HG03460 (cell line): ENCODE results near the gene TRABD2B.

Experiments
- ATAC-seq: cut with Tn5 transposase; IDR thresholded peaks from one replicate; pipeline ENCODE4 v1.9.1; 2021; ENCODE audit not compliant: unreplicated experiment

TRABD2B gene

DNA sequence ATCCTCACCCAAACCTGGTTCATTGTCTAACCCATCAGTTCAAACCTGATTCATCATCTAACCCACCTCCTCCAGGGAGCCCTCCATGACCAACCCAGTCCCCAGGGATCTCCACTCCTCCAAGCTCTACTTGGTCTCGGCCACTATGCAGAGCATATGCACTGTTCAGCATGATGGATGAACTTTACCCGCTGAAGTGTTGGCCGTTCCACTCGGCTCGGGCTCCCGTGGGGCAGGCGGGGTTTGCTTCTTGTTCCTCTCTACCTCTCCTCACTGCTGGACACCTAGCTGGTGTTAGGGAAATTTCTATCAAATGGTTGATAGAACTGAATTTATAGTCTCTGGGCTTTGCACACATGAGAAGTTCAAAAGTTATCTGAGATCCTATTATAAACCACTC lies 111.0 kb downstream of the TRABD2B start:
- ATAC-seq, result no peak

DNA sequence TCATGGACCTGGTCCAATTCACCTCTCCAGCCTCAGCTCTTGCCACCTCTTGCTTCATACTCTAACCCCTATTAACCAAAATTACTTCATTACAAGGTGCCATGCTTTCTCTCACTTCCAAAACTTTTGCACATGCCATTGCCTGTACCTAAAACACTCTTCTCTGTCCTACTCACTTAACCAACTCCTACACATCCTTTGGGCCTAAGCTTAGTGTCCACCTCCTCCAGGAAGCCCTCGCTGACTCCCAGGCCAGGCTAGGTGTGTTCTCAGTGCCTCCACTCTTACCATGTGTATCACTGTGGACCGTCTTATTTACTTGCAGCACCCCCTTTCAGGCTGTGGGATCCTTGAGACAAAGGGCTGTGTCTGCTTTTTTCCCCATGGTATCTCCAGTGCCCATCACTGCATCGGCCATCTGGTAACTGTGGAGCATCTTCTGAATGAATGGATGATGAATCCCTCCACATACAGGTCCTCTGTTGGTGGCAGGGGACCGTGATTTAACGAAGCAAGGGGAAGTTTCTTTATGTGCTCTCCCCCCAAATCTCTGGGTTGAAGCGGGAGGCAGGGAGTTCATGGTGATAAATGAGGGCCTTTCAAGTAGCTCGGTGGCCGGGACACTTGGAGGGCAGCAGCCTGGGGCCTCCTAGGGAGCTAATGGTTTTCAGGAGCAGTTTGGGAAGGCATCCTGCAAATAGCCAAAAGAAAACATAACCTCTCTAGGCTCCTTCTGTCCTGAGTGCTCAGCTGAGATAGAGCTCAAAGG lies 111.9 kb downstream of the TRABD2B start:
- ATAC-seq, result no peak

DNA sequence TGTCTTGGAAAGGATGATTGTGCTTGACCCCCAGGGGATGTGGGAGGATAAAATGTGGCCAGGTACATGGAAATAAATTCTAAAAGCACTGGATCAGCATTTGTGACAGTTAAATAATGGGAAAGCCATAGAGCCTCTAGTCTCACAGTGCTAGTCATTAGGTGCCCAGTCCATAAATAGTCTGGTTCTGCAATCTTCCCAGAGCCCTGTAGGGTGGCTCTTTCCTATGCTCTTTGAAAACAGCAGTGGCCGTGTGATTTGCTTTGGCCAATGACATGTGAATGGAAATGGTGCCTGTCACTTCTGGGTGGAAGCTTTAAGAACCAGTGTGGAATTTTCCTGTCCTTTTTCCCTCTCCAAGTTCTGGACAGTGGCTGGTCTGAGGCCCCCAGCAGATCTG lies 113.2 kb downstream of the TRABD2B start:
- ATAC-seq, result no peak

DNA sequence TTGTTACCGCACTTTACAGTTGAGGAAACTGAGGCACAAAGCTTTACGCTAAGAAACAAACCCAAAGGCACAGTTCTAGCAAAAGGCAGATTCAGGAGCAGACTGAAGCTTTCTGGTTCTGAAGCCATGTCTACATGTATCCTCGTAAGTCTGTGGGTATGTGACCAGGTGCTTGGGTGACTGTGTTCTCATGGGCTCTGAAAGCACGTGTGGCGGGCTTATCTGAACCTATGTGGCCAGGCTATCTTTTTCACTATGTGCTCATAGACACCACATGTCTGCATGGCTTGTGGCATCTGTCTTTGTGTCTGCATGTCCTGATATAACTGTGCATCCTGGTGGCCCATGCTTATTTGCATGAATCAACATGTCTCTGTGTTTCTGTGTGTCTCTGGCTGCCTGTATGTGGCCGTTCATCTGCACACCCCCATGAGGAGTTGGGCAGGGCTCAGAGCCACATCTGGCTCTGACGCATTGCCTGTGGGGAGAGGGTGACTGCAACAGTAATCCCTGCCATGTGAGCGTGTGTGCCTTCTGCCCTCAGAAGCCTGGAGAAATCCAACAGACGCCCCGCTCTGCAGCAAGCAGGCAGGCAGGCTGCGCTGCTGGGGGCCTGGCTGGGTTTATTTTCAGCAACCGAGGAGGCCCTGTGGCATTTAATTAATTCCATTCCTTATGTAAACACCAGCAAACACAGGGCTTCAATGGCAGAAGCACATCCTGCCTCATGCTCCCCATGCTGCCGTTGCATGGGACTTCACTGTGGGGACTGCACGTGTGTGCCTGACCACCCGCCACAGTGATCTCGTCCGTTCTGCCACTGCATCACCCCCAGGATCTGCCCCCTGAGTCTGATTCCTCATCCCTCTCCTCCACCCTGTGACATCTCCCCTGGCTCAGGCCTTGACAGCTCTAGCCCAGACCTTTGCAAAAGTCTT lies 115.4 kb downstream of the TRABD2B start:
- no peak for ATAC-seq

DNA sequence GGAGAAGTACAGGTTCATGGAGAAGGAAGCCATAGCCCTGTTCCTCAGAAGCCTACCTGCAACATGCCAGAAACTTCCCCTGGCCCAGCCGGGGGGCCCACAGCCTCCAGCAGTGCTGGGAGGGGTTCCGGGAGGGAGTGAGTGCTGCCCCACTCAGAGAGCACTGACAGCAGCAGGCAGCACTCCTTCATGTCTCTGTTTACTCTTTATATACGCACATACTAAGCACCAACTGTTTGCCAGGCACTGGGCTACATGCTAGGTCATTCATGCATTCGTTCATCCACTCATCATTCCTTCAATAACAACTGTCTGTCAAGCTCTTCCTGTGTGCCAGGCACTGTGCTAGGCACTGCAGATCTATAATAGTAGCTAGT lies 120.6 kb downstream of the TRABD2B start:
- no peak for ATAC-seq

DNA sequence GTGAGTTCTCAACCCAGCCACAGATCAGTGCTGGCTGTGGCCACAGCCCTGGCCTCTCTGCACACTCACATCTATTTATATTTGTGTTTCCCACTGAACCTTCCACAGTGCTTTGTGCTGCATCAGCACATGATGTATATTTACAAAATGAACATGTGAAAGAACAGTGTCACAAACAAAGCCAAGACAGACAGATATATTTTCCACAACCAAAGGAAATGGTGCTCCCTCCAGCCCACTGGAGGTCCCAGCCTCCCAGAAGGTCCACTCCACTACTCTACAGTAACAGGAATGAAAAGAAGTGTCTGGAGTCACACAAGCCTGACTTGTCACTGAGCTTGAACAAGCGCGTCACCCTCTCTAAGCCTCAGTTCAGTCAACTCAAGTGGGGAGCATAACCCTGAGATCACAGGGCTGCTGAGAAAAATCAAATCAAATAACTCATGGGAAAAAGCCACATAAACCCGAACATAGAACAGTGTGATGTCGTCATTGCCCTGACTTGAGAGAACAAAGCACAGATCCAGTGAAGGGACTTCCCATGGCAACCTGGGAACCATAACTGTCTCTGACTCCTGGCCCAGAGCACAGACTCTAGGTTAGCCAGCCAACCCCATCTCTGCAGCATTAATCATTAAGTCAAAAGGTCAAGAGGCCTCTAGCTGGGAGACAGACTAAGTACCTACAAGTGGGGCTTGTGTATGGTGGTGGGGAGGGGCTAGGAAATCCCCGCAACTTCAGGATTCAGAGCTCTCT lies 121.2 kb downstream of the TRABD2B start:
- no peak for ATAC-seq

DNA sequence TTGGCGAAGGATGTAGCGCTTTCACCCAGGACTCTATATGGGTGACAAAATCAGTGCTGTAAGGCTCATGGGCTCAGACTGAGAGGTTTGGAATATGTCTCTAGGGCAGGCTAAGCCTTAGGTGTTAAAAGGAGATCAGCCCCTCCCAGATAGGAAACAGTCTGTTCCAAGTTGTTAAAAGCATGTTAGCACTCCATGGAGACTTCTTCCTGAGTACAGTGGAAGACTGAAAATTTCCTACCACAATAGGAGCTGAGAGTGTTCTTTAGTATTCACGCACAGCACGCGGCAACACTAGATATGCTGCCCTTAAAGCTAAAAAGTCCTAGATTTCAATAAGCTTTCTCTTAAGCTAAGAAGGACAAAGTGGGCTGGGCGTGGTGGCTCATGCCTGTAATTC lies 122.1 kb downstream of the TRABD2B start:
- ATAC-seq, result no peak

DNA sequence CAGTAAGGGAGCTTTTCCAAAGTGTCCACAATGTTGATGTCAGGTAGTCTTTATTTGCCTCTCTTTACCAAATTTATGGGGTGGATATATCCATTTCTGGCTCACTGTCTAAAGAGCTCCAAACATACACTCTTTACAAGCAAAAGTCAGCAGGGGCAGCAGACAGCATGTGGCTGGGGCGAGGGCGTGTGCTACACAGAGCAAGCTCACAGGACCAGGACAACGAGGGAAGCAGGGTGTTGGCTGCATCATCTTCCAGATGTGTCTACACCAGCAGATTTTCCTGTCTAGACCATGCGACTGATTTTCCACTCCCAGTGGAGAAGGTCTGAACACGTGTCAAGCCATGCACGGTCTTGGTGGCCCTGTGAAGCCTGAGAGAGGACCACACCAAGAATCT lies 123.8 kb downstream of the TRABD2B start:
- no peak for ATAC-seq

DNA sequence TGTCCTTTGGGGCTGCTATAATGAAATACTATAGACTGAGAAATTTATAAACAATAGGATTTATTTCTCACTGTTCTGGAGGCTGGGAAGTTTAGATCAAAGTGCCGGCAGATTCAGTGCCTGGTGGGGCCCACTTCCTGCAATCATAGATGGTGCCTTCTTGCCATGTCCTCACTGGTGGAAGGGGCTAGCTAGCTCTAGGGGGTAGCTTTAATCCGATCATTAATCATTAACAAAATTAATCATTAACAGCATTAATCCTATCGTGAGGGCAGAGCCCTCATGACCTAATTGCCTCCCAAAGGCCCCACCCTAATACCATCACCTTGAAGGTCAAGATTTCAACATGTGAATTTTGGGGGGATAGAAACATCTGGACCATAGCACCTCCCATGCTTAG lies 124.3 kb downstream of the TRABD2B start:
- no peak for ATAC-seq

DNA sequence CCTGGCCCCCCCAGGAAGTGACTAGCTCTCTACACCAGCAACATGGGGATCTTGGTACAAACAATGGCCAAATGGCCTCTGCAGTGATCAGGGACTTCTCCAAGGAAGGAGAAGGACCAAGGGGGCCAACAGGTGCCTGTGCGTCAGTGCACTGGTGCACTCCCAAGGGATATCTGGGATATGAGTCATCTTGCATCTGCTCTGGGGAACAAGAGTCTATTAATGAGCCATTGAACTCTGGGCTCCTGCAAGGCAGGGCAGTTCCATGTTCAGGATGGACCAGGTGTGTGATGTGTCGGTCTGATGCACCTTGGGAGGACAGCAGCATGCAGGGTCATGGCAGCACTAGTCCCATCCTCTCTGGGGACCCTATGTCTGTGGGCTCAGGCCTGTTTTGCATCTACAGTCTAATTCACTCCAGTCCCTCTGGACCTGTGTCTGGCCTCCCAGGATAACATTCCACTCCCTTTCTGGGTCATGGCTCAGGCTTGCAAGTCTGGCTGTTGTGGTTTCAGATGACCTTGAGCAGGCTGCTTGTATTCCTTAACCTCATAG lies 125.3 kb downstream of the TRABD2B start:
- ATAC-seq, result no peak

DNA sequence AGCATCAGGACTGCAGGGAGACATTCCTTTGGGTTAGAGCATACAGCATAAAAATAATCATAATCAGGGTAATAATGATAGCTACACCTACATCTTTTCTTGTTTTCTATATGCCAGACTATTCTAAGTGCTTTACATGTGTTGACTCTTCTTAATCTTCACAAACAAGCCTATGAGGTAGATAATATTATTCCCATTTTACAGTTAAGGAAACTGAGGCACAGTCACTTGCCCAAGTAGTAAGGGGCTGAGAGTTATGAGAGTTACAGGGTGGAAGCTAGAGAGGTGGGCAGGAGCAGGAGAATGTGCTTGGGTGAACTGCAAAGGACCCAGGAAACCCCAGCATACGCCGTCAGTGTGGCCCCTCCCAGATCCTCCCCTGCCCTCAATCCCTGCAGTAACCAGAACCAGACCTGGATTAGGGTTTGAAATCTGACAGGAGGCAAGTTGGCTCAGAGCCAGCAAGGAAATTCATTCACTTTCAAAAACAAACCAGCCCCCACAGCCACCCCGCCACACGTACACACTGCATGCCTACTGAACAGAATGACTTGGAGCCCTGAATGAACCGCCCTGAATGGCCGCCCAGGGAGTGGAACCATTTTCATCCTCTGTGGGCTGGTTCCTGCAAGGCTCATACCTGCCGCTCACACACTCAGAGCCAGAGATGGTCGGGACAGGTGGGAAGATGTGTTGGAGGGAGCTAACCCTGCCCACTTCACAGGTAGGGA lies 126.1 kb downstream of the TRABD2B start:
- no peak for ATAC-seq

DNA sequence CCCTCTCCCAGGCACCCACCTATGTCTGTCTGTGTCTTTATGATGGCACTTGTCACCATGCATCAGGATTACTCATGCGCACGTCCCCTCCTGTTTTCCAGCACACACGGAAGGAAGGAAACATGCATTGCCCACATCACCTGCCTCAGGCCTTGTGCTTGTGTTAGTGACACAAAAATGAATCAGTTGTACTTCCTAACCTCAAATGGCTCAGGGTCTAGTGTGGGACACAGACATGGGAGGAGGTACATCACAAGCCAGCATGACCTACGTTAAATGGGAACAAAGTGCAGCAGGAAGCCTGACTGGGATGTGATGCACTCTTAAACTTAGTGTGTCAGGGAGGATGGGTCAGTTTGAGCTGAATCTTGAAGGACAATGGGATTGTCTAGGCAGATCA lies 126.7 kb downstream of the TRABD2B start:
- no peak for ATAC-seq

DNA sequence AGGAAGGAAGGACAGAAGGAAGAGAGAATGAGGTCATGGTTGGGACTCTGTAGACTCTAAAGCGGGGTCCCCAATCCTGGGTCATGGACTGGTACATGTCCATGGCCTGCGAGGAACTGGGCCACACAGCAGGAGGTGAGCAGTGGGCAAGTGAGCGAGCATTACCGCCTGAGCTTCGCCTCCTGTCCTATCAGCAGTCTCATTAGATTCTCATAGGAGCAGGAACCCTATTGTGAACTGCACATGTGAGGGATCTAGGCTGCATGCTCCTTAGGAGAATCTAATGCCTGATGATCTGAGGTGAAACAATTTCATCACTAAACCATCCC lies 128.9 kb downstream of the TRABD2B start:
- ATAC-seq, result no peak

DNA sequence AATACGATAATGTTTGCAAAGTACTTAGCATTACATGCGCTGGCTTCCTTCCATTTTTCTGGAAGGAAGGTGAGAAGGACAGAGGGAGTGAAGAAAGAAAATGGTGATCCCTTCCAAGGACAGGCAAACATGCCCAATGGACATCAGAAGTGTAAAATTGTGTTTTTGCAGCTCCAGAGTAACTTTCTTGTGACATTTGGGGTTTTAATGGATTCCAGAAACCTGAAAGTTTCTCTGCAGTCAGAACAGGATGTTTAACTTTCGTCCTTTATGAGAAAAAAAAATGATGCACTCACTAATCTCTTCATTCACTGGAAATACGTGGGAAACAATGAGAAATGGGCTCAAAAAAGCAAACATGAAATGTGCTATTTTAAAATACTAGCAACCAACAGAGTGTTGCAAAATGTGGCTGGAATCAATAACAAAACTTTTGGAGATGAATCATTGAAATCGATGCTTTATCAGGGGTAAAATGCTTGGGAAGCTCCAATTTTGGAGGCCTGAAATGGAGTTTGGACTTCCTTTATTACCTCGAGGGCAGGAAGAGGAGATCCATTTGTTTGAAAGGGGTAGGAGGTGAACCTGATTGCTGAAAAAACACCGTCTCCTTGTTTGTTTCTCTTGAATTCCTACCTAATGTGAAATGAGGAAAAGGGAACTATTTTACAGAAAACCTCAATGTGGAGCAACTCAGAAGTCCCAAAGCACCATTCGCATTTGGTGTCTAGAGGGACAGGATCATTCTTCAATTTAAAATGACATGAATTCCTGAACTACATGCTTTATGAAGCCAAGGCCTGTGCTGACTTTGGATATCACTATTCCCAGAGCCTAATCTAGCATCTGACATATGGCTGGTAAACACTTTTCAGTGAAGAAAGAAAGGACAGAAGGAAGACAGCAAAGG lies 129.5 kb downstream of the TRABD2B start:
- ATAC-seq, result no peak

DNA sequence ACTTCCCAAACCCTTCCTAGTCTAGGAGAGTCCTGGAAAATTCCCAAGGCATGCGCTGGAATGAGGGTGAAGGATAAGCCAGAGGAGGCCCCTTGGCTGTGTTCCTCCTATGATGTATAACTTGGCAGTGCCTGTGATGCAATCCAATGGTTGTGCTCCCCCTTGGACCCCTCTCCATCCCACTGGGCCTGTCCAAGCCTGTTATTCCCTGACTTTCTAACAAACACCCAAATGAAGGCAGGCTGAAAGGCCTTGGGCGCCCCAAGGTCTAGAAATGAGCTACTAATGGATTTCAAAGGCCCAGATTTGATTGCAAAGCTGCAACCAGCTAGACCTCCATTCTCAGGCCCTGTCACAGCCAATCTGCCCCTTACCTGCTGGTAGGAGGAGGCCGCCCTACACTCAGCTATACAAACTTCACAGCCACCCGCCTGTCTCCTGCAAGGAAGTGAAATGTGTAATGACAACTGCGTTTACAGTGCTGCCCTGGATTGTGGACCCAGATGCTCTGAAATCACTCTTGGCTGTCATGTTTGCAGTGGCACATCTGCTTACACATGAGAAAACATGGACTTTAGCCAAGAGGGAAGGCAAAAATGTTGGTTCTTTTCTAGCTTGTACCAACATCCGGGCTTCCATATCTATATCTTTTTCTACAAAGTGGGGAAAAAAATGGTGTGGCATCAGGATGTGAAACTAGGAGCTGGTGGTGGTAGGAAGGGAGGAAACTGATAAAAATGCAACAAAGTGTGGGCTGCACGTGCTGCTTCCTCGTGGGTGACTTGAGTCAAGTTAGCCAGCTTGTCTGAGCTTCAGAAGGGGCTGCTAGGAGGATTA lies 130.4 kb downstream of the TRABD2B start:
- no peak for ATAC-seq

DNA sequence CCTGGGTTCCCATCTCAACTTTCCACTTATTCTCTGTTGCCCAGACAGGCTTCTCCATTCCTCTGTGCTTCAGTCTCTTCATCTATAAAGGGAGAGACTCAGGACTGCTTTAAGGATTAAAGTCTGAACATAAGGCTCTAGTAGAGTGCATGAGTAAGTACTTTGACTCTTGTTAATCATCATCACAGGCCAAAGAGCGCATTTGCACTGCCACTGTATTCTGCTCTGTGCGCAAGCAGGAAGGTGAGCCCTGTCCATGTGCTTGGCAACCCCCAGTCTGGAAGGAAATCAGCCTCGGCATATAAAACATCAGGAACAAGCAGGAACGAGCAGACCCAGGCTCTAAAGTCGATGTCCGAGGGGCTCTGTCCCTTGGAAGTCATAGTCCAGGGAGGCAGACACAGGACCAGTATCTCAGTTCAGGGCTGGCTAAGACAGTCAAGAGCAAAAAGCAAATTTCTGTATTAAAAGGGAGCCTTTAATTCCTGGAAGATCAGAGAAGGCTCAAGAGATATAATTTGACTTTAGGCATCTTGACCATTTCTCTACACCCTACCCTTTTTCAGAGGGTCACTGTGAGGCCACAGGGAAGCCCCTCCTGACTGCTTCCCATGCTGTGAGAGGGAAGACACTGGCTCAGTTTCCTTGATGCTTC lies 131.2 kb downstream of the TRABD2B start:
- no peak for ATAC-seq

DNA sequence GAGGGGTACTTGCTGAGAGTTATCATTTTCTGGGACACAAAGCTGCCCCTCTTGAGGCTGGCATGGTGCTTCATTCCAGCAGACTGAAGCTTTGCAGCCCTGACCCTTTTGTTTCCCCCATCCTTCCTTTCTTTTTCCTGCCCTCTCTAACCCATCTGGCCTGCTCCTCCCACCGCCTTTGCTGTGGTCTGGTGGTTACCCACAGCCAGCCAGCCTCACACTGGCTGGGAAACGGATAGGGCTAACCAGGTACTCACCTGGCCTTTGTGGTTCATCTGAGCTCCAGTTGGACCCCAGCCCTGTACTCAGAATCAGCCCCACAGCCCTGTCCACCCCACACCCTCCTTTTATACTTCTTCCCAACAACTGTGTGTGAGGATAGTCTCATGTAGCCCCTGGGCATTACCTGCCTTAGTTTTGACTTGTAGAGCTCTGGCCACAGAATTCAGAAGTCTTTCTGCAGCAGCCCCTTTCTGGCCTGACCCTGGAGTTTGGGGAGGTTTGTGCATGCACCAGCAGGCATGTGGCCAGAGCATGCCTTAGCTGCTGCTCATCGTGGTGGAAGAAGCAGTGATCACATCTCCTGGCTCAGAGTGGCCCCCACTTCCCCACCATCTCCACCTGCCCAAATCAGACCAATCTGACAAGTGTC lies 138.0 kb downstream of the TRABD2B start:
- ATAC-seq, result no peak

DNA sequence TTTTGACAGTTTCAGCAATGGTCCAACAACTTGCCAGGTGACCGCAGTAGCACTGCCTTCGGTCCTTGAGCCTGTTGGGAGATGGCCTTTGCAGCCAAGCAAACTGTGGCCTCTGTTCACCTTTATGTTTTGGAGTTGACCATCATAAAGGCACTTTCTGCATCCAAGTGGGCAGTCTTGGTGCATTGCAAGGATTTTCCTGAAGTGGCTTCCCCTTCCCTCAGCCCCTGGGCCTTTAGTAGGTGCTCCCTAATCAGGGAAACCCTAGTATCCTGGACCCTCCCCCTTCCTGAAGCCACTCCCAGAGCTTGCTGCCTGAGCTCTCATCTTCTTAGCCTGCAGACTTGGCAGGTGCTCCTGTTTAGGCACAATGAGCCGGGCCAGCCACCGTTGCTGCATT lies 140.2 kb downstream of the TRABD2B start:
- no peak for ATAC-seq
